ENCODE data around the gene CPED1. TPM values are rescaled to one million over a fixed set of nuclear protein-coding genes. Genes with fewer than 3 reads are reported as not detected.

The CPED1 gene
- 3.6 and 4.3 TPM in 2 replicates for total RNA-seq
- long read RNA-seq, full-length matches to known transcripts: 7 of 22 reads
- long read RNA-seq, partial matches to known transcripts: 9 of 22 reads
- long read RNA-seq, other reads (novel, unspliced or antisense): 6 of 22 reads

- Mint-ChIP-seq H3K36me3 (ENCODE audit: low read depth) (no peaks in the 10 kb centered on the region), H3K4me1 (peaks cover 25% of the 10 kb centered on the region), H3K9me3 (no peaks in the 10 kb centered on the region), H3K27ac (ENCODE audit: unreplicated experiment) (no peak within 1 kb of the TSS), H3K27me3 (ENCODE audit: low read depth) (peaks cover 37% of the 10 kb centered on the region), H3K4me3 (peak within 1 kb of the TSS; percentile 85)
- peak; percentile 56 for DNase-seq (ENCODE audit: low read depth, low spot score)
- TF ChIP-seq CTCF (conservative IDR thresholded peaks at IDR 0.05): no peak
These were observed at the start of gene CPED1 for GRCh38 chr7:120988591-120989256. TSS of gene CPED1 (plus strand) at chr7:120988711. CDS start at chr7:120989622, 911 bp downstream.

- no peak for TF ChIP-seq CTCF (conservative IDR thresholded peaks at IDR 0.05)
- Mint-ChIP-seq H3K27ac (ENCODE audit: unreplicated experiment) (no peak overlapping the region), H3K36me3 (ENCODE audit: low read depth) (no peaks in the 10 kb centered on the region), H3K27me3 (ENCODE audit: low read depth) (no peaks in the 10 kb centered on the region), H3K4me3 (no peak overlapping the region), H3K9me3 (no peaks in the 10 kb centered on the region), H3K4me1 (no peaks in the 10 kb centered on the region)
- no peak for DNase-seq (ENCODE audit: low read depth, low spot score)
These were observed 49.2 kb upstream of the CPED1 start for GRCh38 chr7:120939345-120939744.

DNA sequence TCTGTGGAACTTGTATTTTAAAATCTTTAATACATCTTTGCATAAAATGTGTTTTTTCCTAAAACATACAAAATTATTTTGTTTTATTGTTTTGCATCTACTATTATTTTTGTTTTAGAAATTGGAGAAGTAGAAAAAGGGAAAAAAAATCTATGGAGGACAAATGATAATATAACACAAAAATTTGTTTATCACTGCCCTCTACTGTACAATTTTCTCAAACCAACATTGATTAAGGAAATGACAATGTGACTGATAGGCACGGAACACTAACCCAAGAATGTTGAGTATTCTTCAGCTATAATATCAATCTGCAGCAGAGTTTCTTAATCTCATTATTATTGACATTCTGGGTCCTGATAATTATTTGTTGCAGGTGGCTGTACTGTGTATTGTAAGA lies 47.4 kb upstream of the CPED1 start:
- DNase-seq (ENCODE audit: low read depth, low spot score): no peak
- peaks cover under 1% of the 10 kb centered on the region for H3K27me3 Mint-ChIP-seq (ENCODE audit: low read depth)
- no peak overlapping the region for H3K27ac Mint-ChIP-seq (ENCODE audit: unreplicated experiment)
- no peaks in the 10 kb centered on the region for H3K36me3 Mint-ChIP-seq (ENCODE audit: low read depth)
- no peaks in the 10 kb centered on the region for H3K9me3 Mint-ChIP-seq
- no peak overlapping the region for H3K4me3 Mint-ChIP-seq
- no peaks in the 10 kb centered on the region for H3K4me1 Mint-ChIP-seq
- TF ChIP-seq CTCF (conservative IDR thresholded peaks at IDR 0.05): peak; percentile 63

GRCh38 chr7:120941856-120942255 lies 46.7 kb upstream of the CPED1 start:
- H3K9me3 Mint-ChIP-seq: no peaks in the 10 kb centered on the region
- no peaks in the 10 kb centered on the region for H3K4me1 Mint-ChIP-seq
- H3K27me3 Mint-ChIP-seq (ENCODE audit: low read depth): peaks cover 3% of the 10 kb centered on the region
- TF ChIP-seq CTCF (conservative IDR thresholded peaks at IDR 0.05): no peak
- DNase-seq (ENCODE audit: low read depth, low spot score): no peak
- H3K4me3 Mint-ChIP-seq: no peak overlapping the region
- no peaks in the 10 kb centered on the region for H3K36me3 Mint-ChIP-seq (ENCODE audit: low read depth)
- H3K27ac Mint-ChIP-seq (ENCODE audit: unreplicated experiment): no peak overlapping the region

GRCh38 chr7:120942861-120943260 lies 45.6 kb upstream of the CPED1 start:
- Mint-ChIP-seq H3K9me3 (no peaks in the 10 kb centered on the region), H3K27me3 (ENCODE audit: low read depth) (peaks cover 3% of the 10 kb centered on the region)
- DNase-seq (ENCODE audit: low read depth, low spot score): no peak

More at GRCh38 chr7:120942861-120943260, 45.6 kb upstream of the CPED1 start:
- no peak overlapping the region for H3K4me3 Mint-ChIP-seq
- H3K4me1 Mint-ChIP-seq: no peaks in the 10 kb centered on the region
- no peaks in the 10 kb centered on the region for H3K36me3 Mint-ChIP-seq (ENCODE audit: low read depth)
- no peak overlapping the region for H3K27ac Mint-ChIP-seq (ENCODE audit: unreplicated experiment)
- no peak for TF ChIP-seq CTCF (conservative IDR thresholded peaks at IDR 0.05)
